BE2C (cell line): Measurements from ENCODE around the gene SUPT3H.

Experiments used
- DNase-seq: peaks from one replicate; pipeline ENCODE4 v3.0.0-alpha.2; 2020
- H3K27me3 ChIP-seq: fragments of 250-450 bp; sonication (Bioruptor Pico); 2 replicates; pipeline ENCODE4 v1.5.1; 2020; ENCODE audit warnings: mild to moderate bottlenecking
- H3K36me3 ChIP-seq: fragments of 250-450 bp; sonication (Bioruptor Pico); 2 replicates; pipeline ENCODE4 v1.5.1; 2020; ENCODE audit warnings: mild to moderate bottlenecking
- H3K4me1 ChIP-seq: fragments of 250-450 bp; sonication (Bioruptor Pico); 2 replicates; pipeline ENCODE4 v1.5.1; 2020
- H3K4me3 ChIP-seq: 2 replicates; pipeline ENCODE4 v1.5.1; 2011; ENCODE audit warnings: low read depth, low read length
- H3K9me3 ChIP-seq: fragments of 250-450 bp; sonication (Bioruptor Pico); 2 replicates; pipeline ENCODE4 v1.5.1; 2020
- TF ChIP-seq, protein P1 (sequence below): IDR thresholded peaks from 2 replicates; pipeline ENCODE4 v1.5.1; 2012; ENCODE audit warnings: mild to moderate bottlenecking, low read depth, low read length

SUPT3H gene

DNA sequence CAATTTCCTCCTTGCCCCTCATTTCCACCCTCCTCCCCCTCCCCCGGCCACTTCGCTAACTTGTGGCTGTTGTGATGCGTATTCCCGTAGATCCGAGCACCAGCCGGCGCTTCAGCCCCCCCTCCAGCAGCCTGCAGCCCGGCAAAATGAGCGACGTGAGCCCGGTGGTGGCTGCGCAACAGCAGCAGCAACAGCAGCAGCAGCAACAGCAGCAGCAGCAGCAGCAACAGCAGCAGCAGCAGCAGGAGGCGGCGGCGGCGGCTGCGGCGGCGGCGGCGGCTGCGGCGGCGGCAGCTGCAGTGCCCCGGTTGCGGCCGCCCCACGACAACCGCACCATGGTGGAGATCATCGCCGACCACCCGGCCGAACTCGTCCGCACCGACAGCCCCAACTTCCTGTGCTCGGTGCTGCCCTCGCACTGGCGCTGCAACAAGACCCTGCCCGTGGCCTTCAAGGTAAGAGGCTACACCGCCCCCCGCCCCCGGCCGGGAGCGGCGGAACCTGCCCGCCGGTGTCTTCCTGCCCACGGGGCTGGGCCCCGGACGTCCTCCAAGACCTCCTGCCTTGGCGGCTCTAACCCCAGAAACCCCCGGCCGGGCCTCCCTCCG, 44.9 kb upstream of the SUPT3H start:
- H3K4me1 ChIP-seq: no peaks in the 10 kb centered on the region
- H3K36me3 ChIP-seq: no peaks in the 10 kb centered on the region
- peaks cover 97% of the 10 kb centered on the region for H3K27me3 ChIP-seq
- peak overlapping the region; percentile 20; the same call in 1 of the 2 replicates for H3K4me3 ChIP-seq
- TF ChIP-seq, protein P1, sequence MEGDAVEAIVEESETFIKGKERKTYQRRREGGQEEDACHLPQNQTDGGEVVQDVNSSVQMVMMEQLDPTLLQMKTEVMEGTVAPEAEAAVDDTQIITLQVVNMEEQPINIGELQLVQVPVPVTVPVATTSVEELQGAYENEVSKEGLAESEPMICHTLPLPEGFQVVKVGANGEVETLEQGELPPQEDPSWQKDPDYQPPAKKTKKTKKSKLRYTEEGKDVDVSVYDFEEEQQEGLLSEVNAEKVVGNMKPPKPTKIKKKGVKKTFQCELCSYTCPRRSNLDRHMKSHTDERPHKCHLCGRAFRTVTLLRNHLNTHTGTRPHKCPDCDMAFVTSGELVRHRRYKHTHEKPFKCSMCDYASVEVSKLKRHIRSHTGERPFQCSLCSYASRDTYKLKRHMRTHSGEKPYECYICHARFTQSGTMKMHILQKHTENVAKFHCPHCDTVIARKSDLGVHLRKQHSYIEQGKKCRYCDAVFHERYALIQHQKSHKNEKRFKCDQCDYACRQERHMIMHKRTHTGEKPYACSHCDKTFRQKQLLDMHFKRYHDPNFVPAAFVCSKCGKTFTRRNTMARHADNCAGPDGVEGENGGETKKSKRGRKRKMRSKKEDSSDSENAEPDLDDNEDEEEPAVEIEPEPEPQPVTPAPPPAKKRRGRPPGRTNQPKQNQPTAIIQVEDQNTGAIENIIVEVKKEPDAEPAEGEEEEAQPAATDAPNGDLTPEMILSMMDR: no peak
- DNase-seq: peak; percentile 12
- H3K9me3 ChIP-seq: no peaks in the 10 kb centered on the region

DNA sequence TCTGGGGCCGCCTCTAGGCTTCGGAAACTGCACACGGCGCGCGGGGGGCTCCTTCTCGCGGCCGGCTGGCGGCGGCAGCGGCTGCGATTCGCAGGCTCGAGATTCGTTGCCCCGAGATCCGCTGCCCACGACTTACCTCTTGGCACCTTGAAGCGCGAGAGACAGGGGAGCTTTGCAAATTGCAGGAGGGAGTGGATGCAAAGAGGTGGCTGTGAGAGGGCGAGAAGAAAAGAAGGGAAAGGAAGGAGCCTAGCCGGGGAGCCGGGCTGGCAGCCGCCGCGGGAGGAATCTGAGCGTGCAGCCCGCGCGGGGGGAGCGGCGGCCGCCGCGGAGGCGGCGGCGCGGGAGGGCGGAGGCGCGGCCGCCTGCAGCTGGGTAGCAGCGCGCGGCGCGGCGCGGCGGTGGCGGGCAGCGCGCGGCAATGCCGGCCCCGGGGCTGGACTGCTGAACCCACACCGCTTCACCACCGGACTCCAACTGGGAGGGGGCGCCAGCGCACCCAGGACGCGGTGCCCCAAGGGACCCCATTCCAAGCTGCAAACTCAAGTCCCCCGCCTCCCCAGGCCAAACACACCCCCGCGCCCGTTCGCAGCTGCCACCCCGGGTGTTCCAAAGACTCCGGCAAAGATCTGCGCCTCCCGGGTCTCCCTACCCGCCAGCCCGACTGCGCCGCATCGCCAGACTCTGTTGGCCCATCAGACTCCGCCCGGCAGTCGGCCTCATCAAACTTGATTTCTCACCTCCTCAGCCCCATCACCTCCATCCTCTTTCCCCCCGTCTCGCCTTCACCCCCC, 44.2 kb upstream of the SUPT3H start:
- Histone ChIP-seq H3K27me3 (peaks cover 99% of the 10 kb centered on the region), H3K4me1 (no peaks in the 10 kb centered on the region), H3K36me3 (no peaks in the 10 kb centered on the region), H3K4me3 (peak overlapping the region; percentile 20), H3K9me3 (no peaks in the 10 kb centered on the region)
- TF ChIP-seq, protein P1: no peak
- peak; percentile 21 for DNase-seq

DNA sequence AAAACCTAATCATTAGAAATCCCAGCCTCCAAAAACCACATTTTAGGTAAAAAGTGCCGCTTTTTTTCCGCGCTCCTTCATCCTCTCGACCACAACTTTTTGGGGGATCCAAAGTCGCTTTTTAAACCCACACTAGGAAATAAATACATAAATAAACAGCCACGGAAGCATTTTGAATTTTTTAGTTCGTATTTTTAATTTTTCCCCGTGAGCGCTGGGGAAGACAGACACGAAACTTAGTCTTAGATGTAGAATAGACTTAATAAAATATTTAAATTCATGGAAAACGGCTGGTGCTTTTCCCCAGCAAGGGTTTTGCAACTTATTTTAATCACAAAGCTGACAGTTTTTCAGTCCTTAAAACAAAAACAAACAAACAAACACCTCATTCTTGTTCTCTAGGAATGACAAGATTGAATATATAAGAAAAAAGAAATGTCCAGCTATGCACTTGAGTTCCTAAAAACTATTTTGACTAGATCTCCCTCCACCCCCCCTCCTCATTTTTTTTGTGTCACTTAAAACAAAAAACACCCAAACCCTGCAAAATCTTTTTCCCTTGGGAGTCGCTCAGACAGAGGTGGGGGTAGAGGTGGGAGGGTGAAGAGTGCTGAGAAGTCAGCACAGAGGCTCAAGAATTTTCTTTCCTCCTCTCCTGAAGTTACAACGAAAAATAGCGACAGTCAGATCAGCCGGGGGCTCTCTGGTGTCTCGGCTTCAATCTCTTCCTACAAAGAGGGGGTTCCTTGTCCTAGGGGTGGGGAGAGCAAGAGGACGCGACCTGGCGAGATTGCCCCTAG, 43.4 kb upstream of the SUPT3H start:
- H3K4me1 ChIP-seq: no peaks in the 10 kb centered on the region
- H3K27me3 ChIP-seq: peaks cover 100% of the 10 kb centered on the region
- DNase-seq: no peak

DNA sequence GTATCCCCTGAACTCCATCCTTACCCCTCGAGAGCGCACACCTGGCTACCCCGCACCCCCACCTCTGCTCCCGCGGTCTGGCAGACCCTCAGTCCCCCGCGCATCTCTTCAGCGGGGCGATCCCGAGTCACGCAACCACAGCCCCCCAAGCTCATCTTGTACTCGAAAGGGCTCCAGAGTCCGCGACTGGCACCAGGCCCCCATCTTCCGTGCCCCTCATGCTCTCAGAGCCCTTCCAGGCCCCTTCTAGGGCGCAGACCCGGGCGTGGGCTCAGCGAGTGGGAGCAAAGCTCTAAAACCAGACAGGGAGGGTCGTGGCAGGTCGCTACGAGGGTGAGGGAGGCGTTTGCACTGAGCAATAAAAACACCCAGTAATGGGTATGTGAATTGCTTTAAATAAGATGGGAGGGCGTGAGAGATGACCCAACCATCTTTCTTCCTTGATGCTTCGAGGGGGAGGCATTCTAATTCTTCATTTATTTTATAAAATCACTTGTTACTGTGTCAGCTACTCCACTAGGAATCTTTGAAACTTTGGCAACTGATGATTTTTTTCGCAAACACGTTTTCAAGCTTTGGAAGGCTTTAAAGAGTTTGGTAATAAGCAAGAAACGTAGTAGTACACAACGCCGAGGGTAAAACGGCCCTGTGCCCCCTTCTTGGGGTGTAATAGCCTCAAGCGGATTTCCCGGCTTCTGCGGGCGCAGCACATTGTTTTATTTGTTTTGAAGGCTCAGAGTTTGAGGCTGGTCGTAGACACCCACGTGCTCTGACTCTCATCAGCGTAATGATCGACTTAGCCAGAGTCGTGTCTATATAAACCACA, 42.6 kb upstream of the SUPT3H start:
- TF ChIP-seq, protein P1: no peak
- no peaks in the 10 kb centered on the region for H3K9me3 ChIP-seq
- H3K36me3 ChIP-seq: no peaks in the 10 kb centered on the region
- peaks cover 100% of the 10 kb centered on the region for H3K27me3 ChIP-seq
- DNase-seq: no peak
- H3K4me1 ChIP-seq: no peaks in the 10 kb centered on the region
- H3K4me3 ChIP-seq: no peak overlapping the region

More for the DNA sequence above, 43.4 kb upstream of the SUPT3H start:
- TF ChIP-seq, protein P1: no peak
- H3K36me3 ChIP-seq: no peaks in the 10 kb centered on the region
- H3K4me3 ChIP-seq: peak overlapping the region; percentile 14; the same call in 1 of the 2 replicates
- no peaks in the 10 kb centered on the region for H3K9me3 ChIP-seq

DNA sequence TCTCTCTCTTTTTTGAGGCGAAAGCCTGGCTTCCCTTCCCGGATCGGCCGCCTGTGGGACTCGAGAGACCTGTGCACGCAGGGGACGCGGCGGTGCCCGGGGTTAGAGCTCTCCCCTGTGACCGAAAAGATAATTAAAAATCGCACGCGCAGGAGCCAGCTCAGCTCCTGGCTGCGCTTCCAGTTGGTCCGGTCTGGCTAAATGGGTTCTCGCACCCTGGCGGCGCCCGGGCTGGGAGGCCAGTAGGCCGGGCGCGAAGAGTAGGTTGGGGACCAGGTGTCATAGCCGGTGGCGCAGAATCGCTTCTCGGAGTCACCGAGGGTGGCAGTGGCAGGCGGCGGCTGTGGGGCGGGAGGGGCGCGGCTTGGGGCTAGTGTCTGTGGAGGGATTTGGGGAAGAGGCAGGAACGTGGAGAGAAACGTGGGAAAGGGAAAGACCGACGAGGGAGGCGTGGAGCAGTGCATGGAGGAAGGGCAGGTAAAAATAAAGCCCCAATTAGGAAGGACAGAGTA, 41.9 kb upstream of the SUPT3H start:
- H3K36me3 ChIP-seq: no peaks in the 10 kb centered on the region
- DNase-seq: peak; percentile 38
- H3K4me3 ChIP-seq: no peak overlapping the region
- H3K9me3 ChIP-seq: no peaks in the 10 kb centered on the region
- H3K27me3 ChIP-seq: peaks cover 97% of the 10 kb centered on the region
- TF ChIP-seq, protein P1: 0 out of 2 replicates have a peak, but pooled peaks have one; percentile 17
- H3K4me1 ChIP-seq: no peaks in the 10 kb centered on the region
